Endometrial microvascular endothelial cells (primary cell): Measurements from ENCODE around the gene CALML3. TPM values are rescaled to one million over a fixed set of nuclear protein-coding genes. Genes with fewer than 3 reads are reported as not detected.

Experiments
- in situ Hi-C: cut with HindIII; loops from 2 replicates; pipeline ENCODE4 v1.10.0; 2017; ENCODE audit warnings: low sequenced_read_pairs, low pct_unique_long_range_greater_than_20kb; ENCODE audit errors: inconsistent ontology term
- total RNA-seq: library from RNA; depleted of rRNA; stranded (reverse); fragments of >200 nt; gene quantifications from one replicate; pipeline ENCODE4 v1.2.3, GENCODE V29; 2015; ENCODE audit errors: inconsistent ontology term

Gene CALML3
- total RNA-seq, 1 donor from 2014 or later, result not detected

GRCh38 chr10:5534051-5534821 is 9.5 kb downstream of the CALML3 start:
- in situ Hi-C loops, result no loop called here

GRCh38 chr10:5534880-5535856 is 10.4 kb downstream of the CALML3 start:
- in situ Hi-C loops, result no loop called here

GRCh38 chr10:5536486-5537081 is 11.8 kb downstream of the CALML3 start:
- in situ Hi-C loops, result no loop called here

- in situ Hi-C loops, result no loop called here
Measured at GRCh38 chr10:5537684-5538083, 12.9 kb downstream of the CALML3 start.

GRCh38 chr10:5538446-5538845 is 13.7 kb downstream of the CALML3 start:
- in situ Hi-C loops, result no loop called here

GRCh38 chr10:5538892-5539651 is 14.3 kb downstream of the CALML3 start:
- in situ Hi-C loops, result no loop called here

GRCh38 chr10:5540080-5540479 is 15.3 kb downstream of the CALML3 start:
- in situ Hi-C loops, result no loop called here

- in situ Hi-C loops, result no loop called here
Measured at GRCh38 chr10:5540891-5541290, 16.1 kb downstream of the CALML3 start.

- in situ Hi-C loops, result no loop called here
Measured at GRCh38 chr10:5542100-5542499, 17.3 kb downstream of the CALML3 start.

- in situ Hi-C loops, result no loop called here
Measured at GRCh38 chr10:5543623-5544022, 18.9 kb downstream of the CALML3 start.

GRCh38 chr10:5544216-5544805 is 19.6 kb downstream of the CALML3 start:
- in situ Hi-C loops, result no loop called here

- in situ Hi-C loops, result no loop called here
Measured at GRCh38 chr10:5545011-5545410, 20.2 kb downstream of the CALML3 start.

GRCh38 chr10:5545426-5545777 is 20.6 kb downstream of the CALML3 start:
- in situ Hi-C loops, result no loop called here

GRCh38 chr10:5545778-5546710 is 21.3 kb downstream of the CALML3 start:
- in situ Hi-C loops, result no loop called here

- in situ Hi-C loops, result no loop called here
Measured at GRCh38 chr10:5546891-5547680, 22.3 kb downstream of the CALML3 start.

- in situ Hi-C loops, result no loop called here
Measured at GRCh38 chr10:5547681-5547930, 22.8 kb downstream of the CALML3 start.
